Stimulated activated CD4-positive, alpha-beta T cell treated with anti-CD3 and anti-CD28 coated beads, Interleukin-1b, Interleukin-23, amount 100 ng/mL, for 1 hour (primary cell): ENCODE results near the gene KRTAP2-3.
"Not testable (repeated sequence)": the region's sequence is repeated elsewhere in the genome, so short reads cannot be mapped to it uniquely, and the experiment has no call there.

ENCODE experiments used
- DNase-seq, 2 donors: peaks; one replicate each; pipeline ENCODE4 v3.0.0-alpha.2; 2020; ENCODE audit warnings: low read depth in 2 of 2

KRTAP2-3 gene

GRCh38 chr17:41060052-41060604 lies at the start of gene KRTAP2-3:
KRTAP2-3 (minus strand) TSS chr17:41060114; CDS start chr17:41060050, 64 bp downstream.
- no peak for DNase-seq

- not testable (repeated sequence) for DNase-seq
Observed at GRCh38 chr17:41108728-41109386, 48.9 kb upstream of the KRTAP2-3 start.

GRCh38 chr17:41107941-41108450 lies 48.1 kb upstream of the KRTAP2-3 start:
- DNase-seq, result no peak

- not testable (repeated sequence) for DNase-seq
Observed at GRCh38 chr17:41105347-41105746, 45.4 kb upstream of the KRTAP2-3 start, which contains the start of gene KRTAP4-9. KRTAP4-9 (plus strand) TSS chr17:41105389; CDS start chr17:41105389, 0 bp downstream.

GRCh38 chr17:41104386-41105038 lies 44.6 kb upstream of the KRTAP2-3 start:
- not testable (repeated sequence) for DNase-seq

- no peak for DNase-seq
Observed at GRCh38 chr17:41103896-41104295, 44.0 kb upstream of the KRTAP2-3 start.

- no peak for DNase-seq
Observed at GRCh38 chr17:41101586-41102259, 41.8 kb upstream of the KRTAP2-3 start, which contains the start of gene KRTAP4-16. KRTAP4-16 (minus strand) TSS chr17:41102209; CDS start chr17:41102209, 0 bp downstream.

- not testable (repeated sequence) for DNase-seq
Observed at GRCh38 chr17:41099682-41100480, 40.0 kb upstream of the KRTAP2-3 start.

GRCh38 chr17:41098481-41098880 lies 38.6 kb upstream of the KRTAP2-3 start:
- DNase-seq, result no peak

- DNase-seq, result no peak
Observed at GRCh38 chr17:41098042-41098441, 38.1 kb upstream of the KRTAP2-3 start, which contains the start of gene KRTAP4-8. KRTAP4-8 (minus strand) TSS chr17:41098142; CDS start chr17:41098084, 58 bp downstream.

GRCh38 chr17:41096055-41096454 lies 36.1 kb upstream of the KRTAP2-3 start:
- DNase-seq, result no peak

GRCh38 chr17:41088760-41089352 lies 28.9 kb upstream of the KRTAP2-3 start:
- DNase-seq, result not testable (repeated sequence)

- DNase-seq, result not testable (repeated sequence)
Observed at GRCh38 chr17:41084100-41084856, 24.4 kb upstream of the KRTAP2-3 start, which contains the start of gene KRTAP4-7. KRTAP4-7 (plus strand) TSS chr17:41084150; CDS start chr17:41084207, 57 bp downstream.

- DNase-seq, result not testable (repeated sequence)
Observed at GRCh38 chr17:41083427-41083826, 23.5 kb upstream of the KRTAP2-3 start.

- DNase-seq, result no peak
Observed at GRCh38 chr17:41082626-41083025, 22.7 kb upstream of the KRTAP2-3 start.

GRCh38 chr17:41076788-41077187 lies 16.9 kb upstream of the KRTAP2-3 start:
- DNase-seq, result no peak

- DNase-seq, result no peak
Observed at GRCh38 chr17:41073676-41074075, 13.8 kb upstream of the KRTAP2-3 start.

GRCh38 chr17:41071606-41072360 lies 11.9 kb upstream of the KRTAP2-3 start:
- no peak for DNase-seq

GRCh38 chr17:41069031-41069430 lies 9.1 kb upstream of the KRTAP2-3 start:
- no peak for DNase-seq
